Fibroblast of skin of right biceps (primary cell): ENCODE measurements around the gene MRPL54.
"Not testable (repeated sequence)": the region's sequence is repeated elsewhere in the genome, so short reads cannot be mapped to it uniquely, and the experiment has no call there.

Experiments
- DNase-seq: peaks from one replicate; pipeline ENCODE4 v3.0.0-alpha.2; 2013

The MRPL54 gene

GRCh38 chr19:3813473-3814392 lies 51.3 kb downstream of the MRPL54 start:
- no peak for DNase-seq

DNA sequence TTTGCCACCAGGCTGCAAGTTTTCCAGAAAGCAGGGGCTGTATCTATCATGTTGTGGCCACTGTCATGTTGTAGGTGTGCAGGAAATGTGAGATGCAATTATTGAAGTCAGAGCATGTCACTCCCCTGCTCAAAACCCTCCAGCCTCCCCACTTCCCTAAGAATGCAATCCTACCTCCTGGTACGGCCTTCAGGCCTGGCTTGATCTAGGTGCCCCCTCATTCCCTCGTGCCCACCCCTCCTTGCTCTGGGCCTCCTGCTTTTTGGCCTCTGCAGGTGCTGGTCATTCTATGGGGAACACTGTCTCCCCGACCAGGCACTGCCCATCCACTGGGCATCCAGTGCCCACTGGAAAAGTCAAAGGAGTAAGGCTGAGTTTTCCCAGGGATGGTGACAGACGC lies 52.2 kb downstream of the MRPL54 start:
- no peak for DNase-seq

- not testable (repeated sequence) for DNase-seq
Measured at GRCh38 chr19:3816148-3816547, 53.7 kb downstream of the MRPL54 start.

GRCh38 chr19:3816566-3817218 lies 54.2 kb downstream of the MRPL54 start:
- DNase-seq: no peak
